Measurements from ENCODE around the gene CLEC4D. TPM values are rescaled to one million over a fixed set of nuclear protein-coding genes. Genes with fewer than 3 reads are reported as not detected.

Gene CLEC4D
- total RNA-seq, 1 experiment from 2014 or later: not detected

DNA sequence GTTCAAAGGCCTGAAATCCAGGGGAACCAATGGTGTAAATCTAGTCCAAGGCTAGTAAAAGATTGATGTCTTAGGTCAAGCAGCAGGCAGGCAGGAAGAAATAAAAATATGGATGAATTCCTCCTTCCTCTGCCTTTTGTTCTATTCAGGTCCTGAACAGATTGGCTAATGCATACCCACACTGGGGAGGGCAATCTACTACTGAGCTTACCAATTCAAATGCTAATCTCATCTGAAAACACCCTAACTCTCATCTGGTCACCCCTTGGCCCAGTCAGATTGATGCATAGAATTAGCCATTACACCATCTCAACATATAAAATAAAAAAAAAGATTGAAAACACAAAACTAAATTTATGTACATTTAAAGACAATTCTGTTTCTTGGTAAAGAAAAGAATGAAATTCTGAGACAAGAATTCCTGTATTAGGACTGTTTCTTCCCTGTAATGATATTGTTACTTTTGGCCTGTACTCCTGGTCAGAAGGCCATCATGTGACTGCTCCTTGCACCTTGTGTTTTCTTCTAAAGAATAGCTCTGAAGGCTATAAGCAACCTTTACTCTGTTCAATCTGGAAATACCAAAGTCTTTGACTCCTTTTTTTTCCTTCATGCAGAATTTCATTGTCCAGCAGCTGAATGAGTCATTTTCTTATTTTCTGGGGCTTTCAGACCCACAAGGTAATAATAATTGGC, 37.6 kb upstream of the CLEC4D start:
- CTCF ChIA-PET: interaction anchor here (1.2 kb wide), 1 partner anchor 68 kb away, joined by 3 read pairs; no protein-coding TSS in a partner anchor
- POLR2A ChIA-PET: no interaction called here
- DNase-seq (ENCODE audit: low read depth, low spot score) (no peak), ATAC-seq (no peak)
- H3K27ac ChIP-seq (ENCODE audit: low read depth, low read length): no peak overlapping the region
- TF ChIP-seq, protein P1, sequence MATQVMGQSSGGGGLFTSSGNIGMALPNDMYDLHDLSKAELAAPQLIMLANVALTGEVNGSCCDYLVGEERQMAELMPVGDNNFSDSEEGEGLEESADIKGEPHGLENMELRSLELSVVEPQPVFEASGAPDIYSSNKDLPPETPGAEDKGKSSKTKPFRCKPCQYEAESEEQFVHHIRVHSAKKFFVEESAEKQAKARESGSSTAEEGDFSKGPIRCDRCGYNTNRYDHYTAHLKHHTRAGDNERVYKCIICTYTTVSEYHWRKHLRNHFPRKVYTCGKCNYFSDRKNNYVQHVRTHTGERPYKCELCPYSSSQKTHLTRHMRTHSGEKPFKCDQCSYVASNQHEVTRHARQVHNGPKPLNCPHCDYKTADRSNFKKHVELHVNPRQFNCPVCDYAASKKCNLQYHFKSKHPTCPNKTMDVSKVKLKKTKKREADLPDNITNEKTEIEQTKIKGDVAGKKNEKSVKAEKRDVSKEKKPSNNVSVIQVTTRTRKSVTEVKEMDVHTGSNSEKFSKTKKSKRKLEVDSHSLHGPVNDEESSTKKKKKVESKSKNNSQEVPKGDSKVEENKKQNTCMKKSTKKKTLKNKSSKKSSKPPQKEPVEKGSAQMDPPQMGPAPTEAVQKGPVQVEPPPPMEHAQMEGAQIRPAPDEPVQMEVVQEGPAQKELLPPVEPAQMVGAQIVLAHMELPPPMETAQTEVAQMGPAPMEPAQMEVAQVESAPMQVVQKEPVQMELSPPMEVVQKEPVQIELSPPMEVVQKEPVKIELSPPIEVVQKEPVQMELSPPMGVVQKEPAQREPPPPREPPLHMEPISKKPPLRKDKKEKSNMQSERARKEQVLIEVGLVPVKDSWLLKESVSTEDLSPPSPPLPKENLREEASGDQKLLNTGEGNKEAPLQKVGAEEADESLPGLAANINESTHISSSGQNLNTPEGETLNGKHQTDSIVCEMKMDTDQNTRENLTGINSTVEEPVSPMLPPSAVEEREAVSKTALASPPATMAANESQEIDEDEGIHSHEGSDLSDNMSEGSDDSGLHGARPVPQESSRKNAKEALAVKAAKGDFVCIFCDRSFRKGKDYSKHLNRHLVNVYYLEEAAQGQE (IDR thresholded peaks at IDR 0.05; ENCODE audit: low read depth): no peak
- TF ChIP-seq CEBPB (IDR thresholded peaks at IDR 0.05; ENCODE audit: low read depth) (no peak), EZH2 (IDR thresholded peaks at IDR 0.05) (no peak), SRF (IDR thresholded peaks at IDR 0.05; ENCODE audit: low read depth) (no peak), TCF7L2 (IDR thresholded peaks at IDR 0.05; ENCODE audit: borderline replicate concordance, extremely low read depth, insufficient read depth, insufficient read length) (no peak), ZFX (IDR thresholded peaks at IDR 0.05) (no peak), FOSL1 (IDR thresholded peaks at IDR 0.05; ENCODE audit: low read depth) (no peak), RAD21 (IDR thresholded peaks at IDR 0.05; ENCODE audit: low read depth) (no peak), JUND (IDR thresholded peaks at IDR 0.05) (no peak), EGR1 (IDR thresholded peaks at IDR 0.05; ENCODE audit: low read depth) (no peak), SP1 (IDR thresholded peaks at IDR 0.05; ENCODE audit: low read depth) (no peak), ZNF274 (IDR thresholded peaks at IDR 0.05; ENCODE audit: low read depth, low read length) (no peak)
- TF ChIP-seq, protein P2, sequence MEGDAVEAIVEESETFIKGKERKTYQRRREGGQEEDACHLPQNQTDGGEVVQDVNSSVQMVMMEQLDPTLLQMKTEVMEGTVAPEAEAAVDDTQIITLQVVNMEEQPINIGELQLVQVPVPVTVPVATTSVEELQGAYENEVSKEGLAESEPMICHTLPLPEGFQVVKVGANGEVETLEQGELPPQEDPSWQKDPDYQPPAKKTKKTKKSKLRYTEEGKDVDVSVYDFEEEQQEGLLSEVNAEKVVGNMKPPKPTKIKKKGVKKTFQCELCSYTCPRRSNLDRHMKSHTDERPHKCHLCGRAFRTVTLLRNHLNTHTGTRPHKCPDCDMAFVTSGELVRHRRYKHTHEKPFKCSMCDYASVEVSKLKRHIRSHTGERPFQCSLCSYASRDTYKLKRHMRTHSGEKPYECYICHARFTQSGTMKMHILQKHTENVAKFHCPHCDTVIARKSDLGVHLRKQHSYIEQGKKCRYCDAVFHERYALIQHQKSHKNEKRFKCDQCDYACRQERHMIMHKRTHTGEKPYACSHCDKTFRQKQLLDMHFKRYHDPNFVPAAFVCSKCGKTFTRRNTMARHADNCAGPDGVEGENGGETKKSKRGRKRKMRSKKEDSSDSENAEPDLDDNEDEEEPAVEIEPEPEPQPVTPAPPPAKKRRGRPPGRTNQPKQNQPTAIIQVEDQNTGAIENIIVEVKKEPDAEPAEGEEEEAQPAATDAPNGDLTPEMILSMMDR (IDR thresholded peaks at IDR 0.05 in 2 of 3, conservative IDR thresholded peaks at IDR 0.05 in 1 of 3; ENCODE audit: borderline replicate concordance in 1 of 3, insufficient read depth in 1 of 3, low read depth in 2 of 3, low read length in 2 of 3): no peak
- TF ChIP-seq, protein P3, sequence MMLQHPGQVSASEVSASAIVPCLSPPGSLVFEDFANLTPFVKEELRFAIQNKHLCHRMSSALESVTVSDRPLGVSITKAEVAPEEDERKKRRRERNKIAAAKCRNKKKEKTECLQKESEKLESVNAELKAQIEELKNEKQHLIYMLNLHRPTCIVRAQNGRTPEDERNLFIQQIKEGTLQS (IDR thresholded peaks at IDR 0.05): no peak
- TF ChIP-seq, protein P4, sequence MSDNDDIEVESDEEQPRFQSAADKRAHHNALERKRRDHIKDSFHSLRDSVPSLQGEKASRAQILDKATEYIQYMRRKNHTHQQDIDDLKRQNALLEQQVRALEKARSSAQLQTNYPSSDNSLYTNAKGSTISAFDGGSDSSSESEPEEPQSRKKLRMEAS (IDR thresholded peaks at IDR 0.05): no peak
- TF ChIP-seq, protein P5, sequence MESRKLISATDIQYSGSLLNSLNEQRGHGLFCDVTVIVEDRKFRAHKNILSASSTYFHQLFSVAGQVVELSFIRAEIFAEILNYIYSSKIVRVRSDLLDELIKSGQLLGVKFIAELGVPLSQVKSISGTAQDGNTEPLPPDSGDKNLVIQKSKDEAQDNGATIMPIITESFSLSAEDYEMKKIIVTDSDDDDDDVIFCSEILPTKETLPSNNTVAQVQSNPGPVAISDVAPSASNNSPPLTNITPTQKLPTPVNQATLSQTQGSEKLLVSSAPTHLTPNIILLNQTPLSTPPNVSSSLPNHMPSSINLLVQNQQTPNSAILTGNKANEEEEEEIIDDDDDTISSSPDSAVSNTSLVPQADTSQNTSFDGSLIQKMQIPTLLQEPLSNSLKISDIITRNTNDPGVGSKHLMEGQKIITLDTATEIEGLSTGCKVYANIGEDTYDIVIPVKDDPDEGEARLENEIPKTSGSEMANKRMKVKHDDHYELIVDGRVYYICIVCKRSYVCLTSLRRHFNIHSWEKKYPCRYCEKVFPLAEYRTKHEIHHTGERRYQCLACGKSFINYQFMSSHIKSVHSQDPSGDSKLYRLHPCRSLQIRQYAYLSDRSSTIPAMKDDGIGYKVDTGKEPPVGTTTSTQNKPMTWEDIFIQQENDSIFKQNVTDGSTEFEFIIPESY (IDR thresholded peaks at IDR 0.05; ENCODE audit: extremely low read depth, insufficient replicate concordance, low read length): no peak
- H3K4me2 ChIP-seq (ENCODE audit: low read length): no peak overlapping the region
- H2AFZ ChIP-seq (ENCODE audit: low read depth, low read length, poor library complexity, severe bottlenecking): no peak overlapping the region
- intact Hi-C loops (cut with micrococcal nuclease): no loop called here
- no peak overlapping the region for H3K9ac ChIP-seq (ENCODE audit: low read length)
- no peaks in the 10 kb centered on the region for H3K9me2 ChIP-seq (ENCODE audit: insufficient read depth)
- no peaks in the 10 kb centered on the region for H3K4me1 ChIP-seq (ENCODE audit: control insufficient read depth in 1 of 2, insufficient read depth in 2 of 2, low read length in 2 of 2)
- H3K36me3 ChIP-seq (ENCODE audit: control insufficient read depth in 1 of 2, insufficient read depth in 2 of 2, low read length in 2 of 2): no peaks in the 10 kb centered on the region
- H3K9me3 ChIP-seq (ENCODE audit: control insufficient read depth in 1 of 2, insufficient read depth in 1 of 2, low read depth in 1 of 2, low read length in 2 of 2): no peaks in the 10 kb centered on the region
- no peaks in the 10 kb centered on the region for H4K20me1 ChIP-seq (ENCODE audit: insufficient read depth)
- RAD21 ChIA-PET (ENCODE audit: low non-redundant PET in 1 of 2, low total read pairs in 2 of 2, uncharacterized antibody in 2 of 2, unreplicated experiment in 2 of 2): no interaction called here
- no peak overlapping the region for H3K4me3 ChIP-seq (replicated peaks in 1 of 2; ENCODE audit: low read depth in 1 of 2, low read length in 2 of 2)
- no TSS peak for BruUV-seq (replicated peaks)
- no peaks in the 10 kb centered on the region for H3K79me2 ChIP-seq (ENCODE audit: insufficient read depth, low read length)
- peaks cover 48% of the 10 kb centered on the region for H3K27me3 ChIP-seq (ENCODE audit: insufficient read depth, low read length)

All from HCT116 (cell line).